ENCODE results near the gene AFF3. TPM values are rescaled to one million over a fixed set of nuclear protein-coding genes. Genes with fewer than 3 reads are reported as not detected.

The AFF3 gene
- total and polyA plus RNA-seq, 2 of the 8 experiments (the other 6 are each of a cell fraction or from before 2014, with no cell fraction given) = 0.27 to 3.0 TPM

- H3K27ac ChIP-seq (ENCODE audit: low read depth, low read length) = no peak overlapping the region
- no peak overlapping the region for H4K91ac ChIP-seq (replicated peaks; ENCODE audit: insufficient read length, low read length)
- no peak overlapping the region for H3K4ac ChIP-seq (replicated peaks; ENCODE audit: insufficient read length, low read depth, low read length)
- no peak overlapping the region for H2BK120ac ChIP-seq (replicated peaks; ENCODE audit: low read depth, low read length)
- no peak overlapping the region for H3K56ac ChIP-seq (replicated peaks; ENCODE audit: insufficient read length, low read depth, low read length)
- no peak overlapping the region for H4K5ac ChIP-seq (ENCODE audit: insufficient read length, low read depth, low read length)
- H3K36me3 ChIP-seq (ENCODE audit: control insufficient read depth in 2 of 4, insufficient read depth in 4 of 4, low read length in 3 of 4) = no peaks in the 10 kb centered on the region
- H2BK12ac ChIP-seq (ENCODE audit: low read depth, low read length) = no peak overlapping the region
- ChIA-PET POLR2A (ENCODE audit: partially characterized antibody) (no interaction called here), CTCF (ENCODE audit: partially characterized antibody) (interaction anchor here (0.9 kb wide), 1 partner anchor 48 kb away, joined by 3 read pairs; no protein-coding TSS in a partner anchor)
- DNase-seq (ENCODE audit: low read depth in 1 of 2, low spot score in 2 of 2) = no peak
- H3K79me2 ChIP-seq (ENCODE audit: control insufficient read depth in 1 of 2, insufficient read depth in 2 of 2, low read length in 2 of 2) = no peaks in the 10 kb centered on the region
- H3K79me1 ChIP-seq (ENCODE audit: low read depth, low read length) = no peaks in the 10 kb centered on the region
- no peak overlapping the region for H2AFZ ChIP-seq (ENCODE audit: low read length)
- H3K14ac ChIP-seq (ENCODE audit: insufficient read length) = no peak overlapping the region
- H4K20me1 ChIP-seq (replicated peaks in 1 of 2; ENCODE audit: control insufficient read depth in 1 of 2, insufficient read depth in 2 of 2, low read length in 2 of 2) = no peaks in the 10 kb centered on the region
- no peak overlapping the region for H2BK5ac ChIP-seq (ENCODE audit: low read depth, low read length)
- H3K23me2 ChIP-seq (ENCODE audit: low read depth, low read length) = no peaks in the 10 kb centered on the region
- H3K4me1 ChIP-seq (replicated peaks in 1 of 4; ENCODE audit: control insufficient read depth in 3 of 4, insufficient read depth in 4 of 4, low read length in 3 of 4) = no peaks in the 10 kb centered on the region
- WGBS, 2 experiments (ENCODE audit: extremely low coverage in 1 of 2, insufficient coverage in 1 of 2, insufficient read length in 1 of 2, insufficient replicate concordance in 2 of 2, low coverage in 1 of 2, low lambda C conversion rate in 2 of 2, missing lambda C conversion rate in 1 of 2) = 91% methylated on average over 4 of the region's 4 CpGs; no CpG with 5 or more reads in 1 of the 2 experiments
- no peak overlapping the region for H2AK5ac ChIP-seq (ENCODE audit: low read depth, low read length)
- H3K27me3 ChIP-seq (replicated peaks in 1 of 4; ENCODE audit: control insufficient read depth in 3 of 4, extremely low read depth in 1 of 4, insufficient read depth in 3 of 4, low read length in 3 of 4) = no peaks in the 10 kb centered on the region
- no peak overlapping the region for H3K23ac ChIP-seq (ENCODE audit: insufficient read length)
- no peaks in the 10 kb centered on the region for H3K9me3 ChIP-seq (ENCODE audit: insufficient read depth in 2 of 2, low read depth in 1 of 2, low read length in 1 of 2)
- no peak overlapping the region for H3K4me2 ChIP-seq (ENCODE audit: insufficient read depth in 1 of 2, low read depth in 2 of 2, low read length in 2 of 2)
- no peak overlapping the region for H4K8ac ChIP-seq (ENCODE audit: extremely low read depth, insufficient read depth, low read length)
- no peak overlapping the region for H2BK15ac ChIP-seq (ENCODE audit: low read length)
- FAIRE-seq = no peak
- no peak overlapping the region for H3K9ac ChIP-seq (replicated peaks in 1 of 4; ENCODE audit: extremely low read depth in 1 of 4, low read depth in 3 of 4, low read length in 3 of 4)
- H3K4me3 ChIP-seq (ENCODE audit: extremely low read depth in 1 of 4, insufficient read depth in 2 of 4, low read depth in 3 of 4, low read length in 4 of 4) = no peak overlapping the region
- no peak overlapping the region for H3K18ac ChIP-seq (ENCODE audit: extremely low read depth, low read length)
- H2BK20ac ChIP-seq (ENCODE audit: low read length) = no peak overlapping the region
- TF ChIP-seq TAF1 (IDR thresholded peaks at IDR 0.05; ENCODE audit: low read depth, low read length) = no peak
- no peak for TF ChIP-seq SIX5 (IDR thresholded peaks at IDR 0.05; ENCODE audit: low read depth, low read length)
- no peak for TF ChIP-seq GABPA (IDR thresholded peaks at IDR 0.05; ENCODE audit: borderline replicate concordance, insufficient read depth, low read length)
- TF ChIP-seq RXRA (IDR thresholded peaks at IDR 0.05; ENCODE audit: insufficient read depth, low read depth, low read length) = no peak
- TF ChIP-seq GTF2F1 (IDR thresholded peaks at IDR 0.05; ENCODE audit: borderline replicate concordance, low read depth, low read length) = no peak
- TF ChIP-seq MAX (IDR thresholded peaks at IDR 0.05) = no peak
- TF ChIP-seq, protein P1, sequence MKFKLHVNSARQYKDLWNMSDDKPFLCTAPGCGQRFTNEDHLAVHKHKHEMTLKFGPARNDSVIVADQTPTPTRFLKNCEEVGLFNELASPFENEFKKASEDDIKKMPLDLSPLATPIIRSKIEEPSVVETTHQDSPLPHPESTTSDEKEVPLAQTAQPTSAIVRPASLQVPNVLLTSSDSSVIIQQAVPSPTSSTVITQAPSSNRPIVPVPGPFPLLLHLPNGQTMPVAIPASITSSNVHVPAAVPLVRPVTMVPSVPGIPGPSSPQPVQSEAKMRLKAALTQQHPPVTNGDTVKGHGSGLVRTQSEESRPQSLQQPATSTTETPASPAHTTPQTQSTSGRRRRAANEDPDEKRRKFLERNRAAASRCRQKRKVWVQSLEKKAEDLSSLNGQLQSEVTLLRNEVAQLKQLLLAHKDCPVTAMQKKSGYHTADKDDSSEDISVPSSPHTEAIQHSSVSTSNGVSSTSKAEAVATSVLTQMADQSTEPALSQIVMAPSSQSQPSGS (IDR thresholded peaks at IDR 0.05; ENCODE audit: low read length) = no peak
- no peak for TF ChIP-seq ASH2L (IDR thresholded peaks at IDR 0.05; ENCODE audit: low read length)
- TF ChIP-seq, protein P2, sequence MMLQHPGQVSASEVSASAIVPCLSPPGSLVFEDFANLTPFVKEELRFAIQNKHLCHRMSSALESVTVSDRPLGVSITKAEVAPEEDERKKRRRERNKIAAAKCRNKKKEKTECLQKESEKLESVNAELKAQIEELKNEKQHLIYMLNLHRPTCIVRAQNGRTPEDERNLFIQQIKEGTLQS (IDR thresholded peaks at IDR 0.05; ENCODE audit: insufficient read depth, low read depth, low read length) = no peak
- TF ChIP-seq KDM5A (IDR thresholded peaks at IDR 0.05; ENCODE audit: low read length) = no peak
Measured at GRCh38 chr2:99863236-99863902, 279.0 kb downstream of the AFF3 start.
